Panc1 (cell line): ENCODE results near the gene RANBP17. TPM values are rescaled to one million over a fixed set of nuclear protein-coding genes. Genes with fewer than 3 reads are reported as not detected.

Source experiments
- ATAC-seq: fragments of 200-7000 bp; cut with Tn5 transposase; 2 replicates; pipeline ENCODE4 v1.9.1; 2020; ENCODE audit warnings: mild to moderate bottlenecking, moderate library complexity
- BruUV-seq: library from RNA; stranded (reverse); fragments of 400-500 nt; replicated peaks from 2 replicates; lab custom pipeline; 2021; lab: Mats Ljungman, UMichigan
- CTCF ChIA-PET: fragments of 300-600 bp; sonication (Branson Sonifier 250); formaldehyde crosslinking; loops from one replicate; lab custom pipeline; 2022; ENCODE audit warnings: antibody characterized with exemption; lab: Charles Lee
- POLR2A ChIA-PET: fragments of 300-600 bp; sonication (Branson Sonifier 250); formaldehyde crosslinking; loops from one replicate; lab custom pipeline; 2022; ENCODE audit warnings: antibody characterized with exemption; lab: Charles Lee
- DNase-seq: peaks from one replicate; pipeline ENCODE4 v3.0.0-alpha.2; 2010; ENCODE audit warnings: low read depth, low spot score
- H3K27ac ChIP-seq: 2 replicates; pipeline ENCODE4 v1.5.1; 2011; ENCODE audit warnings: mild to moderate bottlenecking, low read length, inconsistent platforms
- H3K27me3 ChIP-seq: fragments of 200-500 bp; sonication (Bioruptor generic); 2 replicates; pipeline ENCODE4 v1.6.0; 2014; ENCODE audit warnings: low read length, inconsistent platforms; ENCODE audit not compliant: control insufficient read depth, insufficient read depth
- H3K36me3 ChIP-seq: fragments of 200-500 bp; sonication (Bioruptor generic); 2 replicates; pipeline ENCODE4 v1.5.1; 2014; ENCODE audit warnings: inconsistent platforms, mild to moderate bottlenecking, low read length, moderate library complexity; ENCODE audit not compliant: control insufficient read depth, insufficient read depth
- H3K4me1 ChIP-seq: 2 replicates; pipeline ENCODE4 v1.5.1; 2011; ENCODE audit warnings: inconsistent platforms, mild to moderate bottlenecking, low read length, moderate library complexity; ENCODE audit not compliant: control insufficient read depth, insufficient read depth
- H3K4me3 ChIP-seq, 2 experiments: 2 replicates each; pipeline ENCODE4 v1.5.1; 2011 to 2012; ENCODE audit warnings: low read depth in 2 of 2, low read length in 2 of 2, mild to moderate bottlenecking in 2 of 2, inconsistent platforms in 1 of 2, moderate library complexity in 1 of 2
- H3K9me3 ChIP-seq: fragments of 200-500 bp; sonication (Bioruptor generic); 2 replicates; pipeline ENCODE4 v1.5.1; 2014; ENCODE audit warnings: low read depth, mild to moderate bottlenecking, inconsistent platforms, low read length, moderate library complexity; ENCODE audit not compliant: control insufficient read depth, insufficient read depth
- POLR2AphosphoS5 ChIP-seq: IDR thresholded peaks from 2 replicates; pipeline ENCODE4 v1.6.1; 2012; ENCODE audit warnings: mild to moderate bottlenecking, low read depth, low read length, moderate library complexity
- SIN3A ChIP-seq: IDR thresholded peaks from 2 replicates; pipeline ENCODE4 v1.6.1; 2012; ENCODE audit warnings: low read depth, mild to moderate bottlenecking, low read length, moderate library complexity, borderline replicate concordance; ENCODE audit not compliant: insufficient read depth
- TCF7L2 ChIP-seq: IDR thresholded peaks from 2 replicates; pipeline ENCODE4 v1.6.1; 2011; ENCODE audit warnings: mild to moderate bottlenecking, low read depth, low read length, inconsistent platforms
- in situ Hi-C: cut with HindIII; loops from 2 replicates; pipeline ENCODE4 v1.10.0; 2016; ENCODE audit warnings: low sequenced_read_pairs, low pct_unique_long_range_greater_than_20kb
- intact Hi-C: fragments of 100-400 bp; cut with micrococcal nuclease; formaldehyde crosslinking; loops from one replicate; pipeline ENCODE4 v1.10.0; 2022; ENCODE audit not compliant: unreplicated experiment
- total RNA-seq: library from RNA; stranded (reverse); gene quantifications from one replicate; pipeline ENCODE4 v1.2.1, GENCODE V29; 2021; ENCODE audit not compliant: unreplicated experiment
- TF ChIP-seq, protein P1 (sequence below), 2 experiments: IDR thresholded peaks; 2 replicates each; pipeline ENCODE4 v1.6.1; 2011 to 2012; ENCODE audit warnings: low read depth in 2 of 2, control low read depth in 1 of 2, low read length in 1 of 2, mild to moderate bottlenecking in 1 of 2, moderate library complexity in 1 of 2; ENCODE audit not compliant: insufficient read depth in 1 of 2
- TF ChIP-seq, protein P2 (sequence below): fragments of 450-650 bp; IDR thresholded peaks from 2 replicates; pipeline ENCODE4 v1.5.1; 2017; ENCODE audit warnings: mild to moderate bottlenecking

RANBP17 gene
- total RNA-seq, 1 experiment from 2014 or later, result not detected

DNA sequence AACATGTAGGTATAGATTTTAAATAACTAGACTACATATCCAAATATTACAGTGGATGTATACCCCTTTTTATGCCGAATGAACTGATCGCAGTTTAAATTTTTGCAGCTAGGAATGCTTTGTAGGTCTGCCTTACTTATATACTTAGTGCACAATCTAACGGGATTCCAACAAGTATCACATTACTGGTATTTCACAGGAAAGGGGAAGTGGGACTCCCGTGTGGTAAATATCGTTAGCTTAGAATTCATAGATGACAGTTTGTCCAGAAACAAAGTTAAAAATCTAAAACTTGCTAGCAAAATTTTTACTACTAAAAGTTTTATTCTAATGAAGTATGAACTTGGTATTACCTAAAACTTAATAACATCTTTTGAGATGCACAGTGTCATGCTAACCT, 253.7 kb downstream of the RANBP17 start:
- CTCF ChIA-PET, result no interaction called here

GRCh38 chr5:171116719-171117118, 254.9 kb downstream of the RANBP17 start:
- ChIA-PET POLR2A (no interaction called here), CTCF (no interaction called here)
- Histone ChIP-seq H3K27me3 (no peaks in the 10 kb centered on the region), H3K4me3 (no peak overlapping the region), H3K9me3 (no peaks in the 10 kb centered on the region), H3K27ac (no peak overlapping the region), H3K4me1 (no peaks in the 10 kb centered on the region), H3K36me3 (no peaks in the 10 kb centered on the region)
- intact Hi-C loops, result no loop called here
- ATAC-seq (no peak), DNase-seq (no peak)
- TF ChIP-seq SIN3A (no peak), POLR2AphosphoS5 (no peak)
- TF ChIP-seq, protein P1, sequence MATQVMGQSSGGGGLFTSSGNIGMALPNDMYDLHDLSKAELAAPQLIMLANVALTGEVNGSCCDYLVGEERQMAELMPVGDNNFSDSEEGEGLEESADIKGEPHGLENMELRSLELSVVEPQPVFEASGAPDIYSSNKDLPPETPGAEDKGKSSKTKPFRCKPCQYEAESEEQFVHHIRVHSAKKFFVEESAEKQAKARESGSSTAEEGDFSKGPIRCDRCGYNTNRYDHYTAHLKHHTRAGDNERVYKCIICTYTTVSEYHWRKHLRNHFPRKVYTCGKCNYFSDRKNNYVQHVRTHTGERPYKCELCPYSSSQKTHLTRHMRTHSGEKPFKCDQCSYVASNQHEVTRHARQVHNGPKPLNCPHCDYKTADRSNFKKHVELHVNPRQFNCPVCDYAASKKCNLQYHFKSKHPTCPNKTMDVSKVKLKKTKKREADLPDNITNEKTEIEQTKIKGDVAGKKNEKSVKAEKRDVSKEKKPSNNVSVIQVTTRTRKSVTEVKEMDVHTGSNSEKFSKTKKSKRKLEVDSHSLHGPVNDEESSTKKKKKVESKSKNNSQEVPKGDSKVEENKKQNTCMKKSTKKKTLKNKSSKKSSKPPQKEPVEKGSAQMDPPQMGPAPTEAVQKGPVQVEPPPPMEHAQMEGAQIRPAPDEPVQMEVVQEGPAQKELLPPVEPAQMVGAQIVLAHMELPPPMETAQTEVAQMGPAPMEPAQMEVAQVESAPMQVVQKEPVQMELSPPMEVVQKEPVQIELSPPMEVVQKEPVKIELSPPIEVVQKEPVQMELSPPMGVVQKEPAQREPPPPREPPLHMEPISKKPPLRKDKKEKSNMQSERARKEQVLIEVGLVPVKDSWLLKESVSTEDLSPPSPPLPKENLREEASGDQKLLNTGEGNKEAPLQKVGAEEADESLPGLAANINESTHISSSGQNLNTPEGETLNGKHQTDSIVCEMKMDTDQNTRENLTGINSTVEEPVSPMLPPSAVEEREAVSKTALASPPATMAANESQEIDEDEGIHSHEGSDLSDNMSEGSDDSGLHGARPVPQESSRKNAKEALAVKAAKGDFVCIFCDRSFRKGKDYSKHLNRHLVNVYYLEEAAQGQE (IDR thresholded peaks at IDR 0.05; ENCODE audit: insufficient read depth in 1 of 2, low read depth in 2 of 2, low read length in 1 of 2), result no peak
- BruUV-seq, result no TSS peak
- in situ Hi-C loops, result no loop called here

More for the DNA sequence above, 253.7 kb downstream of the RANBP17 start:
- Histone ChIP-seq H3K4me3 (no peak overlapping the region), H3K27me3 (no peaks in the 10 kb centered on the region), H3K4me1 (no peaks in the 10 kb centered on the region), H3K27ac (no peak overlapping the region), H3K36me3 (no peaks in the 10 kb centered on the region), H3K9me3 (no peaks in the 10 kb centered on the region)
- DNase-seq (no peak), ATAC-seq (no peak)
- no TSS peak for BruUV-seq
- in situ Hi-C loops, result no loop called here
- no peak for TF ChIP-seq SIN3A
- TF ChIP-seq, protein P1 (IDR thresholded peaks at IDR 0.05; ENCODE audit: insufficient read depth in 1 of 2, low read depth in 2 of 2, low read length in 1 of 2), result no peak
- no peak for TF ChIP-seq TCF7L2
- TF ChIP-seq POLR2AphosphoS5, result no peak
- TF ChIP-seq, protein P2, sequence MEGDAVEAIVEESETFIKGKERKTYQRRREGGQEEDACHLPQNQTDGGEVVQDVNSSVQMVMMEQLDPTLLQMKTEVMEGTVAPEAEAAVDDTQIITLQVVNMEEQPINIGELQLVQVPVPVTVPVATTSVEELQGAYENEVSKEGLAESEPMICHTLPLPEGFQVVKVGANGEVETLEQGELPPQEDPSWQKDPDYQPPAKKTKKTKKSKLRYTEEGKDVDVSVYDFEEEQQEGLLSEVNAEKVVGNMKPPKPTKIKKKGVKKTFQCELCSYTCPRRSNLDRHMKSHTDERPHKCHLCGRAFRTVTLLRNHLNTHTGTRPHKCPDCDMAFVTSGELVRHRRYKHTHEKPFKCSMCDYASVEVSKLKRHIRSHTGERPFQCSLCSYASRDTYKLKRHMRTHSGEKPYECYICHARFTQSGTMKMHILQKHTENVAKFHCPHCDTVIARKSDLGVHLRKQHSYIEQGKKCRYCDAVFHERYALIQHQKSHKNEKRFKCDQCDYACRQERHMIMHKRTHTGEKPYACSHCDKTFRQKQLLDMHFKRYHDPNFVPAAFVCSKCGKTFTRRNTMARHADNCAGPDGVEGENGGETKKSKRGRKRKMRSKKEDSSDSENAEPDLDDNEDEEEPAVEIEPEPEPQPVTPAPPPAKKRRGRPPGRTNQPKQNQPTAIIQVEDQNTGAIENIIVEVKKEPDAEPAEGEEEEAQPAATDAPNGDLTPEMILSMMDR, result no peak
- POLR2A ChIA-PET, result no interaction called here
- intact Hi-C loops, result no loop called here
